Measurements from ENCODE around the gene APRT.
"Not testable (repeated sequence)": the region's sequence is repeated elsewhere in the genome, so short reads cannot be mapped to it uniquely, and the experiment has no call there.

The APRT gene

GRCh38 chr16:88841521-88842307 lies 30.0 kb upstream of the APRT start:
- no peak for DNase-seq (ENCODE audit: low spot score)

DNA sequence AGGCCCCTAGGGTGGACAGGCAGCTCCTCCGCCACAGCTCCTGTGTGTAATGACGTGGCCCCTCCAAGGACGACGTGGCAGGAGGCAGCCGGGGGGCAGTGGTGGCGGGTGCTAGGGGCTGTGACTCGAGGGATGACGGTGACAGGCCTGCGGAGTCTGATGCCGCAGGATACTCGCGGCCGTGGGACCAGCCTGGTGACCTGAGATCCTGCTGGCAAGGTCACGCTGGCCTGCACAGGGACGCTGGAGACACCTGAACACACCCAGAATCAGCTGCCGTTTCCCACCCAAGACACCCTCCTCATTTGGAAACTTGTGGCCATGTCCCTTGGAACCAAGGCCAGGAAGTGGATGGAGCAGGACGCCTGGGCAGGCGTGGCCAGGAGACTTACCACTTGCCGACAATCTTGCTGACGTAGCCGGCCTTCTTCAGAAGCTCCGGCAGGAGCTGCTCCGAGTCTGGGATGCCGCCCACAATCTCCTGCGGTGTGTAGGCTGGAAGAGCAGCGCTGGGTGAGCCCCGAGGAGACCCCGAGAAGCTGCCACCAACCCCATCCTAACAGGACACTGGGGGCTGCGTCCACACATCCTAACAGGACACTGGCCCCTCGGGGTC lies 29.0 kb upstream of the APRT start:
- no peak for DNase-seq (ENCODE audit: low spot score)

GRCh38 chr16:88839745-88840599 lies 28.2 kb upstream of the APRT start:
- DNase-seq (ENCODE audit: low spot score), result no peak

- no peak for DNase-seq (ENCODE audit: low spot score)
Observed at GRCh38 chr16:88839026-88839529, 27.4 kb upstream of the APRT start.

- DNase-seq (ENCODE audit: low spot score), result no peak
Observed at GRCh38 chr16:88838566-88838965, 26.8 kb upstream of the APRT start.

DNA sequence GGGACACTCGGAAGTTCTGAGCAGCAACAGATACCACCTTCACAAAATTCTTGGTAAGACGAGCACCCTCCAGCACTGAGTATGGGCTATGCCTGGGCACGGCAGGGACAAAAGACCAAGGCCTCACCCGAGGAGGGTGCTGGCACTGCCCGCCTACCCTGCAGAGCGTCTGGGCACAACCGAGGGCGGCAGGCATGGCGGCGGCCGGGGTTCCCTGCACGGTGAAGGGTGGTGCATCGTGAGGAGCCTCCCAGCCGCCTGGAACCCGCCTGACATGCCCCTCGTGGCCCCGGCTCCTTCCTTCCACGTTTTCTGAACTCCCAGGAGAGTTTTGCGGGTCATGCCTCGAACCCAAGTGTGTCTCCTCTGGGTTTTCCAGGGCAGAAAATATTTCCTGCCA lies 26.1 kb upstream of the APRT start:
- no peak for DNase-seq (ENCODE audit: low spot score)

DNA sequence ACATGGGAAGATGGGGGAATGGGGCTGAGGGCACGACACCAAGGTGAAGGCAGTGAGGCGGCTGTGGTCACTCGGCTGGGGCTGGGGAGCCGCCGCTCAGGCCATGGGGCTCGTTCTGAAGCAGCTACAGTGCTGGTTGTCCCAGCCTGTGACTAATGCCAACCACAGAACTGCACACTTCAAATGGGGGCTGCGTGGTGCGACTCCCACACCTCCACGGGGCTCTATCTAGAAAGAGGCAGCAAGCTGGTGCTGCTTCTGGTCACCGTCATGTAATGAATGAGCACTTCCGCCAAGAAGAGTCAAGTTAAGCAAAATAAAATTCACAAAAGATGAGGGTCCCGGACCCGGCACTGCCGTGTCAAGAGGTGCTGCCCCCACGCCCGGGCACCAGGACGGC lies 25.1 kb upstream of the APRT start:
- no peak for DNase-seq (ENCODE audit: low spot score)

- no peak for DNase-seq (ENCODE audit: low spot score)
Observed at GRCh38 chr16:88835818-88836217, 24.1 kb upstream of the APRT start.

GRCh38 chr16:88835383-88835782 lies 23.7 kb upstream of the APRT start:
- DNase-seq (ENCODE audit: low spot score), result no peak

DNA sequence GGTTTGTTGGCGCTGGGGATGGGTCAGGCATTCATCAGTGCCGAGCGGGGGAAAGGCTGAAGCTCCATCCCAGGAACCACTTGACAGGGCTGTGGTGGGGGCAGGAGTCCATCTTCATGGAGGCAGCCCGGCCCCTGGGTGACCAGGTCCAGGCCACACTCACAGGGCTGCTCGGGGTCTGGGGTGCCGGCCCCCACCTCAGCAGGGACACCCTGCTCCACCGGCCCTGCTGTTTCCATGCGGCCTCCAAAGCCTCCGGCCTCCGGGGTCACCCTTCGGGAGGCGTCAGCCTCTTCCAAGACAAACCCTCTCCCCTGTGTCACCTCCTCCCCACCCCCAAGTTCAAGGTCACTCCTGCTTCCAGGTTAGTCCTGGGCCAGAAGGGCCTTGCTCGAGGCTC lies 22.9 kb upstream of the APRT start:
- DNase-seq (ENCODE audit: low spot score), result no peak

DNA sequence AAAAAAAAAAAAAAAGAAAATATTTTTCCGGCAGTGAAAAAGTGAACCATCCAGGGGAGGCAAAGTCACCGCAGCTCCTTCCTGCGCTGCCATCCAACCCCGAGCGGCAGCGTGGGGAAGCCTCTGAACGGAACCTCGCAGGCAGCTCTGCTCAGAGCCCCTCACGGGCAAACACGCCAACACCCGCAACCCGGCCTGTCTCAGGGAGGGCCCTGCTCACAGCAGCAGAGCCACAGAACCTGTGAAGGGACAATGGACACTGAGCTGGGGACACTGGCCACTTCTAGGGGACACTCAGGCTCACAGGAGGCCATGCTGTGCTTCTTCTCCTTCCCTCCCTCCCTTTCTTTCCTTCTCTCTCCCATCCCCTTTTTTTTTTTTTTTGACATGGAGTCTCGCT lies 21.4 kb upstream of the APRT start:
- DNase-seq (ENCODE audit: low spot score), result no peak

DNA sequence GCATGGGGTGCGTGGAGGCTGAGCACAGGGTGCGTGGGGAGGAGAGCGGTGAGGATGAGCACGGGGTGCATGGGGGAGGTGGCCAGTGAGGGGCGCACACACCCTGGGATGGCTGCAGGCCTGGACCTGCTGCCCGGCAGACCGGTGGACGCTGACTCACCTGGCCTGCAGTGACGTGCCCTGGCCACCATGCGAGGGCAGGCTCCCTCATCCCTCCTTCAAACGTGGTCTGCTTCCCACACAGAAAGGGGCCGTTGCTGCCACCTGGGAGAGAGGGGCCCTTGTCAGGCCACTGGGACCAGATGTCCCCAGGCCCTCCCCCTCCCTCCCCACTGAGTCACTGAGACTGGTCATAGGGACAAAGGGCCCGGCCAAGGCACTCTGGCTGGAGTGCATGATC lies 20.1 kb upstream of the APRT start:
- DNase-seq (ENCODE audit: low spot score), result no peak

DNA sequence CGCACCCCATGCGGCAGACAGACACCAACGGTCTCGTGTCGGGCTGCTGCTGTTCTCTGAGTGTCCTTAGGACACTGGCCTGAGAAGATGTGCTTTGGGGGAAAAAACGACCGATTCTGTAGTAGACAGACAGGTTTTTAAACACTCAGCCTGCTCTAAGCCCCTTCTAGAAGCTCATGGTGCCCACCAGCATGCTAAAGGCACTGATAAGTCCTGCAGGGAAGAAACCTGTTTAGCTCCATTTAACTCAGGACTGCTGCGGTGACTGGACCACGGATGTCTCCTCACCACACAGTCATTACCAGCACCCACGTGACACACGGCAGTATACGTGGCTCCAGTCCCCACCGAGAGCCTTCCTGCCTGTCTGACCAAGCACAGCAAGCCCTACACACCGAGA lies 19.1 kb upstream of the APRT start:
- no peak for DNase-seq (ENCODE audit: low spot score)

GRCh38 chr16:88830258-88830657 lies 18.5 kb upstream of the APRT start:
- no peak for DNase-seq (ENCODE audit: low spot score)

- DNase-seq (ENCODE audit: low spot score), result no peak
Observed at GRCh38 chr16:88828711-88829110, 17.0 kb upstream of the APRT start.

- DNase-seq (ENCODE audit: low spot score), result no peak
Observed at GRCh38 chr16:88827727-88828126, 16.0 kb upstream of the APRT start.

GRCh38 chr16:88826070-88826840 lies 14.5 kb upstream of the APRT start:
- no peak for DNase-seq (ENCODE audit: low spot score)

DNA sequence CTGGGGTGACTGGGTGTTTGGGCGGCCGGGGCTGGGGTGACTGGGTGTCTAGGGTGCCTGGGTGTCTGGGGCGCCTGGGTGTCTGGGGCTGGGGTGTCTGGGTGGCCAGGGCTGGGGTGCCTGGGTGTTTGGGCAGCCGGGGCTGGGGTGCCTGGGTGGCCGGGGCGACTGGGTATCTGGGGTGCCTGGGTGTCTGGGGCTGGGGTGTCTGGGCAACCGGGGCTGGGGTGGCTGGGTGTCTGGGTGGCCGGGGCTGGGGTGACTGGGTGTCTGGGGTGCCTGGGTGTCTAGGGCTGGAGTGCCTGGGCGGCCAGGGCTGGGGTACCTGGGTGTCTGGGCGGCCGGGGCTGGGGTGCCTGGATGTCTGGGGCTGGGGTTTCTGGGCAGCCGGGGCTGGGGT lies 13.4 kb upstream of the APRT start:
- DNase-seq (ENCODE audit: low spot score), result no peak

GRCh38 chr16:88824256-88825077 lies 12.7 kb upstream of the APRT start:
- DNase-seq (ENCODE audit: low spot score), result no peak

DNA sequence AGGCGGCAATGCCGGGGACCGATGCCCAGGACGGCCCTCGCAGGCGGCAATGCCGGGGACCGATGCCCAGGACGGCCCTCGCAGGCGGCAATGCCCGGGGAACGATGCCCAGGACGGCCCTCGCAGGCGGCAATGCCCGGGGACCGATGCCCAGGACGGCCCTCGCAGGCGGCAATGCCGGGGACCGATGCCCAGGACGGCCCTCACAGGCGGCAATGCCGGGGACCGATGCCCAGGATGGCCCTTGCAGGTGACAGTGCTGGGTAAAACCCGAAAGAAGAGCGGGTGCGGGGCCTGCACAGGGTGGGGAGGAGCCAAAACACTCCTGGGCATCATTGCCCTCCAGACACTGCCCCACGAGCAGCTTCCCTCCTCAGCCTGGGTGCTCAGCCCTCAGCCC lies 11.9 kb upstream of the APRT start:
- DNase-seq (ENCODE audit: low spot score), result not testable (repeated sequence)
